Suppressor macrophage treated with lipopolysaccharide for 4 hours (primary cell): ENCODE data around the gene RAB40B.

Source experiments
- DNase-seq: peaks from one replicate; pipeline ENCODE4 v3.0.0-alpha.2; 2020

The RAB40B gene

DNA sequence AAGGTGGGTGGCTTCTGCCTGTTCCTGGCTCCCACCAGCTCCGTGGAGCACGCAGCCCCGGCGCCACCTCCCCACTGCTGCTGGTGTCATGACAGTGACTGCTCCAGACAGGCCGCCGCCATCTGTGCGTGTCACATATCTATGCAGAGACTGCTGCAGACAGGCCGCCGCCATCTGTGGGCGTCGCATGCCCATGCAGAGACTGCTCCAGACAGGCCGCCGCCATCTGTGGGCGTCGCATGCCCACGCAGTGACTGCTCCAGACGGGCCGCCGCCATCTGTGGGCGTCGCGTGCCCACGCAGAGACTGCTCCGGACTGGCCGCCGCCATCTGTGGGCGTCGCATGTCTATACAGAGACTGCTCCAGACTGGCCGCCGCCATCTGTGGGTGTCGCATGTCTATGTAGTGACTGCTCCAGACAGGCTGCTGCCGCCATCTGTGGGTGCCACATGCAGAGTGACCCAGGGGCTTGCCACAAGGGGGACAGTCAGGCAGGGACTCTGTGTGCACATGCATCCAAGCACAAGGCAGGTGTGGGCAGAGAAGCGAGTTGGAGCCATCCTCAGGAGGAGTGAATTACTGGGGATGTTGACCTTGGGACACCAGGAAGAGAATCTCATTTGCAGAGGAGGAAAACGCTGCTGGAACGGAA, 14.7 kb upstream of the RAB40B start:
- no peak for DNase-seq

DNA sequence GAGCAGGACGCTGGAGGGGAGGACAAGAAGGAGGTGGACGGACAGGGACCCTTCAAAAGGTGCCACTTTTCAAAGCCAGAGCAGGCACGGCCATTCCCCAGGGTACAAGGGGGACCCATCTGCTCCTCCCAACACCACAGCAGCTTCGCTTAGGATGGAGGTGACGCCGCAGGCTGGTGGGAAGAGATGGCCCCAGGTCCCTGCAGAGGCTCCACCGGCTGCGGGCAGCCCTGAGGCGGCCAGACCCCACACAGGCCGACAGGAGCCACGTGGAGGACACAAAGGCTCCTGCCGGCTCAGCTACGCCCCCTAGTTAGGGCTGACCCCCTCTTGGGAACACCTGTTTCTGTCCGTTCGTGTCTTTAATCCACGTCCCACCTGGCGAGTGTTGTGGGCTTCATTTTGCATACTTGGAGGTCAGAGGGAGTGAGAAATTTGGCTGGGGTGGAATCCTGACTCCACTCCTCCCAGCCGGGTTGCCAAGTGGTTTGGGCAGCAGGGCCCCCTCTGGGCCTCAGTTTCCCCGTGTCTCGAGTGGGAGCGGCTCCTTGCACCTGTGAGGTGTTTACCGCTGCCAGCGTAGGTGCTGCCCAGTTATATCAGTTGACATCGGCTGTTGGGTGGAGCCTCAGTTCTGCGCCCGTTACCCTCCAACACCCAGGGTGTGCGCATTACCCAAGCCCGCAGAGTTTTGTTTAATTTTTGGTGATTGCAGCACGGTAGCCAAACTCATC, 12.2 kb upstream of the RAB40B start:
- DNase-seq, result no peak

- DNase-seq, result no peak
Observed at GRCh38 chr17:82709676-82710498, 11.4 kb upstream of the RAB40B start.

DNA sequence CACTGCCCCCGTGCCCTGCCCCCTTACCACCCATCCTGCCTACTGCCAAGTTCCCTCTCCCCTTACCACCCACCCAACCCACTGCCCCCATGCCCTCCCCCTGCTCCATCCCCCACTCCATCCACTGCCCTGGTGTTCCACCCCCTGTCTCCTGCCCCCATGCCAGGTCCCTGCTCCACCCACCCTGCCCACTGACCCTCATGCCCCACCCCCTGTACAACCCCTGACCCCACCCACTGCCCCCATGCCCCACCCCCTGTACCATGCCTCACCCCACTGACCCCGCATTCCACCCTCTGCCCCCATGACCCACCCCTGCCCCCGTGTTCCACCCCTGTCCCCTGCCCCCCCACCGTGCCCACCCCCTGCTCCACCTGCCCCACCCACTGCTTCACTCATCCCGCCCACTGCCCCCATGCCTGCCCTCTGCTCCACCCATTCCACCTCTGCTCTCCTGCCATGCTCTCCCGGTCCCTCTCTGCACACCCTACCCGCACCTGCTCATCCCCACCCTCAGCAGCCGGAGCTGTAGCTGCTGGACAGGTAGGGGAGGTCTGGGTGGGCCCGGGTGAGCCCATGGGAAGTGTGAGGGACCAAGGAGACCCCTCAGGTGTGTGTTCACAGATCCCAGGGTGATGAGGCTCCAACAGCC, 10.7 kb upstream of the RAB40B start:
- no peak for DNase-seq

DNA sequence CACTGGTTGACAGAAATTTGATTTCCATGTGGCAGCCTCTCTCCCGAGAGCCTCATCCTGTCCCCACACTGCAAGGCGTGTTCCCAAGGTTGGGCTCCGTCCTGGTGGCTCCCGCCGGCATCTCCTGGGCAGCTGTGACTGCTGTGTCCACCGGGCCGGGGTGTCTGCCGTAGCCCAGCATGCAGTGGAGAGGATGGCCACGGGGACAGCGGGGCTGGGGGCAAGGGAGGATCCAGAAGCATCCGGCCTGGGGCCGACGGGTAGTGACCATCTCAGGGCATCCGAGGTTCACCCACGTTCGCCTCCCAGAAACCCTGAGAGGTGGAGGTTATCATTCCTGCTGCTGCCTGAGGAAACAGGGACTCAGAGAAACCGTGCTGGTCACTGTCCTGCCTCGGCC, 7.3 kb upstream of the RAB40B start:
- no peak for DNase-seq

- no peak for DNase-seq
Observed at GRCh38 chr17:82704886-82705285, 6.4 kb upstream of the RAB40B start.

GRCh38 chr17:82703935-82704865, 5.7 kb upstream of the RAB40B start:
- no peak for DNase-seq

- no peak for DNase-seq
Observed at GRCh38 chr17:82703036-82703745, 4.7 kb upstream of the RAB40B start.

DNA sequence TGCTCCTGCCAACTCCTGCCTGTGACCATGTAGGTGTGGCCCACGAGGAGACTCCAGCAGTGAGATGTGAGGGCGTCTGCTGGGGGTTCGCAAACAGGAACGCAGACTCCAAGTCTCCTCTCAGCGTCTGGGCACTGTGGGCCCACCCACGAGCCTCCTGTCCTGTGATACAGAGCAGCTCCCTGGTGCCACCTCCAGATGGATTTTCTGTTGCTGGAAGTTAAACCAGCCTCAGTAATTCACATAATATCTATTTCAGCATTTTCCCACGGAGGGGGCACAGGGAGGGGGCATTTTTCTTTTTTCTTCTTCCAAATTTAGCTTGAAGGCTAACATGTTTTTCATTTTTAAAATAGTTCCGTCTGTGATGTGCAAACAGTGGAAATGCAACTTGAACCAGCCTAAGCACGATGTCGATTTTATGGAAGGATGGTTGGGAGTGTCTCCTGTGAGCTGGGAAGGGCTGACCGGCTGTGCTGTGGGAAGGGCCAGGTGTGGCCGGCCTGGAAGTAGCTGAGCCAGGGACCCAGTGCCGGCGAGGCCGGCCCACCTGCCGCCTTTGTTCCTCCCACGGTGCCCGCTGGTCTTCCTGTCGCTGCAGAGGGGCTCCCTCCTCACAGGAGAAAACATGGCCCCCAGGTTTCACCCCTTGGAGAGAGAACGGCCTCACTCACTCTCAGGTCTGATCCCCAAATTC, 3.9 kb upstream of the RAB40B start:
- no peak for DNase-seq

DNA sequence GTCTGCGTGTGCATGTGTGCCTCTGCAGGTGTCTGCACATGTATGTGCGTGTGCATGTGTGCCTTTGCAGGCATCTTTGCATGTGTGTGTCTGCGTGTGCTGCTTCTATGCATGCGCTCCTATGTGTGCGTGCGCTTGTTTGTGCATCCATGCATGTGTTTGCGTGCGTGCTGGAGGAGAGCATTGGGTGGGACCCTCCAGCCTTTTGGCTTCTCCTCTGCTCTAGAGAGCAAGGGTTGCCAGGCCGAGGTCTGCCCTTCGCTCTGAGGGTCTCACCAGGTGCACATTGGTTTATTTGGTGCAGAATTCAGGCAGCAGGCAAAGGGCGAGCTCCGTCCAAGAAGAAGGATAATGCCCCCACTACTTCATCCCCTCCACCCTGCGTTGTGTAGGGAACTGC, 1.1 kb upstream of the RAB40B start:
- DNase-seq, result no peak

DNA sequence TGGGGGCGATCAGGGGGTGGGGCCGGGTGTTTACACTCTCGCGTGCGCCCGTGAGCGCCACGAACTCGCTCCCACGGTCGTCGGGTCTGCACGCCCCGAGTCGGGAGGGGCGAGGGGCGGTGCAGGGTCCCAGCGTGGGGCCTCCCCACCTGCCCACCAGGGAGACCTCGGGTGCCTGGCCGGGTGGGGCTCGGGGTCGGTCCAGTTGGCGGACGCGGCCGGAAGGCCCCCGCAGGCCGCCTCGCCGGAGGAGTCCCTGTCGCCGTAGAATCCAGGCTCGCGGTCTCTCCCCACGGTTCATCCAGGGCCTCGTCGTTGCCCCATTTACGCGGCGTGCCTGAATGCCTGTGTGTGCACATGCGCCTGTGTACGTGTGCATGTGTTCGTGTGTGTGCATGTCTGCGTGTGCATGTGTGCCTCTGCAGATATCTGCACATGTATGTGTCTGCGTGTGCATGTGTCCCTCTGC, 510 bp upstream of the RAB40B start:
- DNase-seq, result no peak

DNA sequence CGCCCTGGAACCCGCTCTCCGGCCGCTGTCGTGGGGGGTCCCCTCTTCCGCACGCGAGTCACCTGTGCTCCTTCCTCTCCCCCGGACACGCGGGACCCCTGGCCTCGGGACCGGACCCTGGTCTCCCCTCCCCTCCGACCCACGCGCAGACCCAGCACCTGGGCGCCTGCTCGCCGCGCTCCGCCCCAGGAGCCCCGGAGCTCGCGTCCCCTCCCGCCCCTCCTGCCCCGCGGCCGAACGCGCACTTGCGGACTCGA, 762 bp downstream of the RAB40B start:
- DNase-seq, result no peak

DNA sequence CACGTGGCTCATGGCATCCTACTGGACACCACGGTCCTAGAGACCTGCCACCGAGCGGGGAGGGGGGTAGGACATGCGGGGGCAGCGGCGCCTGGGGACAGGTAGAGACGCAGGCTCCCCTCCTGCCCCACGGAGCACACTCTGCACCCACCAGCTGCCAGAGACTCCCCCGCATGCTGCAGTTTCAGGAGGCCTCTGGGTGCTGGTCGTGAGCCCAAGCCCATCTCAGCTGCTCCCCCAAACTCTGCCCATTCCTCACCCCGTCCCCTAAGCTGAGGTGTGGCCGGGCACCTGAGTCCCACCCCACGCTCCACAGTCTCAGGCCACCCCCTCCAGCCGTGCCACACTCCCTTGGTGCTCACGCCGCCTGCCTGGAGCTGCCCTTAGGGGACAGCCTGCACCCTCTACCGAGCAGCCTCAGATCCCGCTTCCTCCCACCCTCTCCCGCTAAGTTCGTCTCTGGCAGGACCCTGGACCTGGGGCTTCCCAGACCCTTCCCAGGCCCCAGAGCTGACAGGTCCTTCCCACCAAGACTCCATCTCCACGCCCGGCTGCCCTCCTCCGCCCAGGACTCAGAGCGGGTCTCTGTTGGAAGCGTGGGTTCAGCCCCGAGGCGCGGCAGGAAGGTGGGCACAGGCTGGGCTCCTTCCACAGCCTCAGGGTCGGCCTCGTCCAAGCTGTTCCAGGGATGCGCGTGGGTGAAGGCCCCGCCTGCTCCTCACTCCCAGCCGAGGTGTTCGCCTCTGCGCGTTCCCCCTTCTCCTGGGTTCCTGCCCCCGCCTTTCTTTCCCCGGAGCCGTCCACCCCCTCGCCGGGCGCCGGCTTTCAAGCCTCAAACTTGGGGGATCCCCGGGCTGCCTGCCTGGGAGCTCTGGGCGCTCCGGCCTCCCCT, 1.3 kb downstream of the RAB40B start:
- no peak for DNase-seq

- DNase-seq, result no peak
Observed at GRCh38 chr17:82696259-82696658, 2.2 kb downstream of the RAB40B start.

GRCh38 chr17:82694647-82695046, 3.9 kb downstream of the RAB40B start:
- DNase-seq, result no peak

DNA sequence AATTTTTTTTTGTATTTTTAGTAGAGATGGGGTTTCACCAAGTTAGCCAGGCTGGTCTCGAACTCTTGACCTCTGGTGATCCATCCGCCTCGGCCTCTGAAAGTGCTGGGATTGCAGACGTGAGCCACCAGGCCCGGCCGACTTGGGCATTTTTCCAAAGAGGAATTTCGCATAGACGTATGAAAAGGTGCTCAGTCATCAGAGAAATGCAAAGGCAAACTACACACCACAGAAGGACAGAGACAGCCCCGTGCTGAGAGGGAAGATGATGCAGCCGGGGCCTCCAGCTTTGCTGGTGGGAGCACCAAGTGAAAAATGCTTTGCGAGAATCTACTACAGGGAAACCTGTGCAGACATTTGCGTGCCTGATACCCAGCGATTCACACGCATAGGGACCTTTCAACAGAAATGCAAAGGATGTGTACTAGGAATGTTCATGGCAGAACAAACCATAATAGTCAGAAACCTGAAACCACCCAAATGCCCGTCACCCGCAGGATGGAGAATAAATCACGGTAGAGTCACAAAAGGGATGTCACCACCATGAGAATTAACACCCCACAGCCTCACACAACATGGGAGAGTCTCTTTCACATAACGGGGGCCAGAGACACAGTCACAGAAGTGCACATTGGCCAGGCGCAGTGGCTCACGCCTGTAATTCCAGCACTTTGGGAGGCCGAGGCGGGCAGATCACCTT, 5.2 kb downstream of the RAB40B start:
- no peak for DNase-seq

GRCh38 chr17:82692268-82692667, 6.2 kb downstream of the RAB40B start:
- DNase-seq, result no peak

GRCh38 chr17:82691714-82692113, 6.8 kb downstream of the RAB40B start:
- DNase-seq, result no peak

GRCh38 chr17:82690786-82691489, 7.6 kb downstream of the RAB40B start:
- DNase-seq, result no peak
